Activated naive CD8-positive, alpha-beta T cell treated with anti-CD3 and anti-CD28 coated beads for 36 hours (primary cell): Measurements from ENCODE around the gene C1orf226. TPM values are rescaled to one million over a fixed set of nuclear protein-coding genes. Genes with fewer than 3 reads are reported as not detected.

Experiments
- DNase-seq: peaks from one replicate; pipeline ENCODE4 v3.0.0; 2021
- H3K27ac Mint-ChIP-seq: one replicate; pipeline ENCODE4 v1.8.0; 2022; ENCODE audit warnings: mild to moderate bottlenecking, moderate library complexity, mixed read lengths
- H3K27me3 Mint-ChIP-seq: one replicate; pipeline ENCODE4 v1.8.0; 2022; ENCODE audit warnings: mild to moderate bottlenecking, mixed read lengths
- H3K36me3 Mint-ChIP-seq: one replicate; pipeline ENCODE4 v1.8.0; 2021; ENCODE audit warnings: mild to moderate bottlenecking, mixed read lengths
- H3K4me1 Mint-ChIP-seq: one replicate; pipeline ENCODE4 v1.8.0; 2021; ENCODE audit warnings: mixed read lengths
- H3K4me3 Mint-ChIP-seq: one replicate; pipeline ENCODE4 v1.8.0; 2022; ENCODE audit warnings: mild to moderate bottlenecking, moderate library complexity, mixed read lengths
- H3K9me3 Mint-ChIP-seq: one replicate; pipeline ENCODE4 v1.8.0; 2022; ENCODE audit warnings: mixed read lengths
- total RNA-seq, 2 experiments: library from RNA; stranded (reverse); gene quantifications; one replicate each; pipeline ENCODE4 v1.2.3, GENCODE V29; 2021

Gene C1orf226
- total RNA-seq, 2 experiments from 2014 or later, result 0.14 to 0.44 TPM

- Mint-ChIP-seq H3K27ac (no peak overlapping the region), H3K9me3 (no peaks in the 10 kb centered on the region), H3K4me3 (no peak overlapping the region), H3K27me3 (peaks cover 12% of the 10 kb centered on the region), H3K4me1 (no peaks in the 10 kb centered on the region), H3K36me3 (no peaks in the 10 kb centered on the region)
- no peak for DNase-seq
Observed at GRCh38 chr1:162385702-162386101, 4.2 kb downstream of the C1orf226 start.

GRCh38 chr1:162386292-162387225, 5.0 kb downstream of the C1orf226 start:
- no peaks in the 10 kb centered on the region for H3K36me3 Mint-ChIP-seq
- no peak for DNase-seq
- no peak overlapping the region for H3K27ac Mint-ChIP-seq
- H3K9me3 Mint-ChIP-seq, result no peaks in the 10 kb centered on the region
- peaks cover 12% of the 10 kb centered on the region for H3K27me3 Mint-ChIP-seq
- no peaks in the 10 kb centered on the region for H3K4me1 Mint-ChIP-seq
- H3K4me3 Mint-ChIP-seq, result no peak overlapping the region

GRCh38 chr1:162387226-162388082, 5.9 kb downstream of the C1orf226 start:
- Mint-ChIP-seq H3K27ac (no peak overlapping the region), H3K4me1 (no peaks in the 10 kb centered on the region), H3K36me3 (no peaks in the 10 kb centered on the region), H3K4me3 (no peak overlapping the region), H3K9me3 (no peaks in the 10 kb centered on the region), H3K27me3 (peaks cover 19% of the 10 kb centered on the region)
- no peak for DNase-seq

DNA sequence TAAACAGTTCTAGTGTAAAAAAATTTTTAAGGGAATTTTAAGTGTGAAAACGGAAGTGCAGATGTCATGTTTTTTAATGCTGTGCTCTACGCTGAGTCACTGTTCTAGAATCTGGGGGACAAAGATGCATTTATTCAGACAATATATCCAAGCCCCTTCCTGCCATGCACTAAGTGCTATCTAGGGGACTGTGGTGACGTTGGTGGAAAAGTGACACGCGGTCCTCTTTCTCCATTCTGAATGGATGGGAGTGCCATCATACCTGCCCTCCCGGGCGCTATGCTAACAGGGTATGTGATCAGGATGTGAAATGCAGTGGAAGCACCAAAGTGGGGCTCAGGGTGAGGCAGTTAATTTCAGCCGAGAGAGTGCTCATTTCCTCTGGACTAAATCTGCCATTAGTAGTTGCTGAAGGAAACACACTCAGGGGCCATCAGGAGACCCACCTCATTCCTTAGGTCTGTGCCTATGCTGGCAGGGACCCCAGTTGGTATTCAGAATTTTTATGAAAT, 6.6 kb downstream of the C1orf226 start:
- Mint-ChIP-seq H3K27me3 (peaks cover 21% of the 10 kb centered on the region), H3K9me3 (no peaks in the 10 kb centered on the region), H3K27ac (no peak overlapping the region), H3K36me3 (no peaks in the 10 kb centered on the region), H3K4me1 (no peaks in the 10 kb centered on the region), H3K4me3 (no peak overlapping the region)
- DNase-seq, result no peak

GRCh38 chr1:162388615-162389014, 7.1 kb downstream of the C1orf226 start:
- Mint-ChIP-seq H3K36me3 (no peaks in the 10 kb centered on the region), H3K9me3 (no peaks in the 10 kb centered on the region), H3K4me1 (no peaks in the 10 kb centered on the region), H3K27ac (no peak overlapping the region), H3K27me3 (peaks cover 25% of the 10 kb centered on the region), H3K4me3 (no peak overlapping the region)
- DNase-seq, result no peak

DNA sequence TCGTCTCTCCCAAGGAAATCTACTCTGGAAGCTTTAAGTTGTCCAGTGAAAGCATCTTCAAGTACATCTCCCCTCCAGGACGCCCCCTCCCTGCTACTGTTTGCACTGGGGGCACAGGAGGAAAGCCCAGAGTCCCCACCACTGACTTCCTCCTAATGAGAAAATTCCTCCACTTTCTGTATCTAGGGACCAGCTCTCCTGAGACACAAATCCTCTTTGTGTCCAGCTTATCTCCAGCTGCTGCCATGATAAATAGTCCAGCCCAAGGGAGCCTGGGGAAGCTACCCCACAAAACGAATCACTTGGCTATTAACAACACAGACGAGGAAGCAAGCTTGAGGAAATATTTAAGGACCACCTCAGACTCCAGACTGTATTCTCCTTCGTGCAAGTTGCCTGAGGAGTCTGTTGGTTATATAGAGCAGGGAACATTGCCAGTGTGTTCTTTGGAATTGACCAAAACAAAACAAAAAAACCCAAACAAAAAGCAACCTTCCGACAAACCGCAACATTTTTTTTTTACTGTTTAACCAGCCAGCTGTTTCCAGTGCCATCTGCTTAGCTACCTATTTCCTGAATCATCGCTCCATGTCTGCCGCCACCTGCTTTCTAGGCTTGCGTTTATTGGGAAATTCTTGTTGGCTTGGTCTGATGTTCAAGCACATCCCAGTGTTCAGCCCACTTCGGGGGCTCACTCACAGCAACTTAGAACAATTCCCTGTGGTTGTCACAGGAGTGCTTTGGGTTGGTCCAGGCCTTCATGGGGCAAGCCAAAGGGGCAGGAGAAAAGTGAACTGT, 7.7 kb downstream of the C1orf226 start:
- Mint-ChIP-seq H3K4me1 (no peaks in the 10 kb centered on the region), H3K4me3 (no peak overlapping the region), H3K9me3 (no peaks in the 10 kb centered on the region), H3K27ac (no peak overlapping the region), H3K36me3 (no peaks in the 10 kb centered on the region), H3K27me3 (peaks cover 25% of the 10 kb centered on the region)
- no peak for DNase-seq

- no peaks in the 10 kb centered on the region for H3K36me3 Mint-ChIP-seq
- H3K27me3 Mint-ChIP-seq, result peaks cover 25% of the 10 kb centered on the region
- no peaks in the 10 kb centered on the region for H3K9me3 Mint-ChIP-seq
- H3K27ac Mint-ChIP-seq, result no peak overlapping the region
- no peak for DNase-seq
- H3K4me3 Mint-ChIP-seq, result no peak overlapping the region
- H3K4me1 Mint-ChIP-seq, result no peaks in the 10 kb centered on the region
Observed at GRCh38 chr1:162389971-162390370, 8.4 kb downstream of the C1orf226 start.

GRCh38 chr1:162390396-162391185, 9.1 kb downstream of the C1orf226 start:
- DNase-seq, result no peak
- Mint-ChIP-seq H3K4me3 (no peak overlapping the region), H3K27ac (no peak overlapping the region), H3K4me1 (no peaks in the 10 kb centered on the region), H3K9me3 (no peaks in the 10 kb centered on the region), H3K36me3 (no peaks in the 10 kb centered on the region), H3K27me3 (peaks cover 25% of the 10 kb centered on the region)

- Mint-ChIP-seq H3K27me3 (peaks cover 36% of the 10 kb centered on the region), H3K4me3 (no peak overlapping the region), H3K4me1 (no peaks in the 10 kb centered on the region), H3K9me3 (no peaks in the 10 kb centered on the region), H3K27ac (no peak overlapping the region), H3K36me3 (no peaks in the 10 kb centered on the region)
- DNase-seq, result peak; percentile 4
Observed at GRCh38 chr1:162391790-162392563, 10.4 kb downstream of the C1orf226 start.

DNA sequence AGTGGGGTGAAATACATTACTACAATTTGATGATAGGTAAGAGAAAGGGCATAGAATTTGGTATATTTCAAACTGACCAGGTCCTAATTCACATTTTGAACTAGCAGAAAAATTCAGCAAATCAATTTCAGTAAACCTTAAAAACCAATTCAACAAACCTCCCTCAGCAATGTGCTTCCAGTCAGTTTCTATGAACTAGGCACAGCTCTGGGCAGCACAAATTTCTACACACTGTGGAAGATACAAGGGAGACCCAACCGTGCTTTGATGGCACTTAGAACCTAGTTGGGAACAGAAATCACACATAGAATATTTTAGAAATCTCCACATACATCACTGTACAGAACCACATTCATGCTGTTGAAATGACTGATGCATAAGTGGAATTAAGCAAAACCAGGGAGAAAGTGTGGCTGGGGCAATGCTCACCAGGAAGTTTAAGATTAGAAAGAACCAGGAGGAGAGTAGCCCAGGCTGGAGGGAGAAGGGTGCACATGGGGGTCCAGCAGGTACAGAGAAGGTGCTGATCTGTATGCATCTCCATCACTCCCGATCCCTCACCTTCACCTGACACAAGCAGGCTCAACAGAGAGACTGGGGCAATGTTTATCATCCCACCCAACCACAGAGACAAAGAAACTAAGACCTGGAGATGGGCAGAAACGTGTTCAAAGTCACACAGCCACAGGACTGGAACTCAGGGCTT, 14.8 kb downstream of the C1orf226 start:
- H3K27ac Mint-ChIP-seq, result no peak overlapping the region
- DNase-seq, result no peak
- no peaks in the 10 kb centered on the region for H3K4me1 Mint-ChIP-seq
- no peak overlapping the region for H3K4me3 Mint-ChIP-seq
- no peaks in the 10 kb centered on the region for H3K9me3 Mint-ChIP-seq
- peaks cover 38% of the 10 kb centered on the region for H3K27me3 Mint-ChIP-seq
- no peaks in the 10 kb centered on the region for H3K36me3 Mint-ChIP-seq

DNA sequence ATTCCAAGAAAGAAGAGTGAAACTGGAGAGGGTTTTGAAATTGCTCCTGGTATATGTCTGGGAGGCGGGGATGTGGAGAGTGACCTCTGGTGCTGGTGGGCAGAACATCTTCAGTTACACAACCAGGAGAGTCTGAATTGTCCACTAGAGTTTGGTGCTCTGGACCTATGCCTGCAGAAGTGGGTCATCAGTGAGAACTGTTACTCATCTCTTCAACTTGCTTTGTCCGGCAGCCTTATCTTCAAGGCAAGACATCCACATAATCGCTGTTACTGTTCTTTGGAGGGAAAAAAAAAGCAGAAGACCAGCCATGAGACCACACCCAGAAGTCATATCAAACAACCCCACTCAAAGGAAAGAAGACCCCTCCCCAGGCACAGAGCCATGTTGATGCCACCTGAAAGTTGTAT, 15.5 kb downstream of the C1orf226 start:
- no peak overlapping the region for H3K4me3 Mint-ChIP-seq
- DNase-seq, result no peak
- no peaks in the 10 kb centered on the region for H3K36me3 Mint-ChIP-seq
- no peaks in the 10 kb centered on the region for H3K9me3 Mint-ChIP-seq
- H3K4me1 Mint-ChIP-seq, result no peaks in the 10 kb centered on the region
- H3K27ac Mint-ChIP-seq, result no peak overlapping the region
- peaks cover 36% of the 10 kb centered on the region for H3K27me3 Mint-ChIP-seq

DNA sequence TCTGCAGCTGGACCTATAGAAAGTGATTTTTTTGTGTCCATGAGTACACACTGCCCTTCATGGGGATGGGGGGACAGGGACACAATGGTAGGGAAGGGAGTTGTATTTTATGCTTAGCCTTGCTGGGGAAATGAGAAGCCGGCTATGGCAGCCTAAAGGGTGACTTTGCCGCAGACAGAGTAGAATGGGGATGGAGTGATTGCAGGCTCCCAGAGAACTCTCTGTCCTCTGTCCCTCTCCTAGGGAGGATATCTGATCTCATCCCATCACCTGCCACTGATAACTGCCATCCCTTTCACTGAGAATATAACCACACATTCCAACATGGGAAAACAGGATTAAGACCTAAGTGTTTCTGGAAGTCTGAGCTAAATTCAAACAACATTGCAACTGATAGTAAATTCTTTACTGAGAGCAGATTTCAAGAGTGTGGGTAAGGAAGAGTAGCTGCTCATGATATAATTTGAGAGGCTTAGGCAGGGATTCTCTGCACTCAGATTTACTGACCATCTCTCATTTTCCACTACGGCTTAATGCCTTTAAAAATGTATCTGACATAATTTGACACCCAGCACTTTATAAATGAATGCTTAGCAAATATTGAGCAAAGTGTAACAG, 16.5 kb downstream of the C1orf226 start:
- Mint-ChIP-seq H3K27ac (no peak overlapping the region), H3K27me3 (peaks cover 37% of the 10 kb centered on the region), H3K36me3 (no peaks in the 10 kb centered on the region), H3K9me3 (no peaks in the 10 kb centered on the region), H3K4me1 (no peaks in the 10 kb centered on the region), H3K4me3 (no peak overlapping the region)
- no peak for DNase-seq
